Hepatocyte (in vitro differentiated cells): ENCODE data around the gene RESF1.

Source experiments
- CTCF ChIP-seq: fragments of 200-600 bp; sonication (generic); IDR thresholded peaks from 2 replicates; pipeline ENCODE4 v1.5.1; 2016; ENCODE audit warnings: antibody characterized with exemption, mild to moderate bottlenecking; ENCODE audit not compliant: poor library complexity
- EZH2phosphoT487 ChIP-seq: fragments of 200-600 bp; sonication (generic); IDR thresholded peaks from one replicate; pipeline ENCODE4 v1.6.1; 2018; ENCODE audit warnings: antibody characterized with exemption, mild to moderate bottlenecking, low read depth, moderate library complexity; ENCODE audit not compliant: unreplicated experiment, severe bottlenecking

GRCh38 chr12:31961137-31961536 is 1.9 kb downstream of the RESF1 start:
- TF ChIP-seq CTCF (no peak), EZH2phosphoT487 (no peak)
